CD4-positive, alpha-beta T cell treated with Interleukin-17A for 4 hours (primary cell): ENCODE data around the gene TAS1R1.

Experiments used
- DNase-seq: peaks from one replicate; pipeline ENCODE4 v3.0.0-alpha.2; 2020; ENCODE audit warnings: mixed read lengths

Gene TAS1R1

GRCh38 chr1:6574818-6575217 lies 19.7 kb downstream of the TAS1R1 start:
- no peak for DNase-seq

DNA sequence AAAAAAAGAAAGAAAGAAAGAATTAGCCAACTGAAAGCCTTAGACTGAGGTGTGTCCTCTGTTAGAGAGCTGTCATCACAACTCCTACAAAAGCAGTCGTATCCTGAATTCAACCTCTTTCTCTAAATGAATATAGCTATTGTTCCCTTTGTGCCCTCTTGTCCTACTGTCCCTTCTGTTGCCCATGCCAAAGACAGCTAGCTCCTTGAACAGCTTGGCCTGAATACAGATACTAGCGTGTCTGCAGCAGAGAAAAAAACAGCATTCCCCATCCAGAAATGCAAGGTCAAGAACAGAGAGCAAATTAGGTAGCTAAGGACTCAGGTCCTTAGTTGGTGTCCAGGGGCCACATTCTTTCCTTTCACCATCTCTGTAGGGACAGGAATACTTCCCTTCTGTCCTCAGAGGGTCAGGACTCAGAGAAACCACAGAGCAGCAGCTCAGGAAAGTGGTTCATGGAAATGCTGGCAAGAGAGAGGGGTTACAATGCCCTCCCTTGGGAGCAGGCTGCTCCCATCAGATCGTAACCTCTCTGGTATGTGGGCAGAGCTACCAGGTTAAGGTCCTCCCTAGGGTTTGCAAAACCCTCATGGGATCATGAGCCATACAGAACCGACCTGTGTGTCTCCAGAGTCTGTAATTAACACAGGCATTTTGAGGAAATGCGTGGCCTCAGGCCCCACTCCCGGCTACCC lies 22.9 kb downstream of the TAS1R1 start:
- DNase-seq = no peak

DNA sequence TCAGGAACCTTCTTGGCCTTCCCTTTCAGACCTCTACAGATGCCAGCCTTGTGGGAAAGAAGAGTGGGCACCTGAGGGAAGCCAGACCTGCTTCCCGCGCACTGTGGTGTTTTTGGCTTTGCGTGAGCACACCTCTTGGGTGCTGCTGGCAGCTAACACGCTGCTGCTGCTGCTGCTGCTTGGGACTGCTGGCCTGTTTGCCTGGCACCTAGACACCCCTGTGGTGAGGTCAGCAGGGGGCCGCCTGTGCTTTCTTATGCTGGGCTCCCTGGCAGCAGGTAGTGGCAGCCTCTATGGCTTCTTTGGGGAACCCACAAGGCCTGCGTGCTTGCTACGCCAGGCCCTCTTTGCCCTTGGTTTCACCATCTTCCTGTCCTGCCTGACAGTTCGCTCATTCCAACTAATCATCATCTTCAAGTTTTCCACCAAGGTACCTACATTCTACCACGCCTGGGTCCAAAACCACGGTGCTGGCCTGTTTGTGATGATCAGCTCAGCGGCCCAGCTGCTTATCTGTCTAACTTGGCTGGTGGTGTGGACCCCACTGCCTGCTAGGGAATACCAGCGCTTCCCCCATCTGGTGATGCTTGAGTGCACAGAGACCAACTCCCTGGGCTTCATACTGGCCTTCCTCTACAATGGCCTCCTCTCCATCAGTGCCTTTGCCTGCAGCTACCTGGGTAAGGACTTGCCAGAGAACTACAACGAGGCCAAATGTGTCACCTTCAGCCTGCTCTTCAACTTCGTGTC lies 23.7 kb downstream of the TAS1R1 start:
- DNase-seq = no peak

GRCh38 chr1:6579374-6580118 lies 24.4 kb downstream of the TAS1R1 start, which contains the start of gene ZBTB48:
Gene ZBTB48, plus strand, starts transcription at chr1:6579994. Its CDS starts 616 bp downstream, at chr1:6580610.
- DNase-seq = peak; percentile 98

DNA sequence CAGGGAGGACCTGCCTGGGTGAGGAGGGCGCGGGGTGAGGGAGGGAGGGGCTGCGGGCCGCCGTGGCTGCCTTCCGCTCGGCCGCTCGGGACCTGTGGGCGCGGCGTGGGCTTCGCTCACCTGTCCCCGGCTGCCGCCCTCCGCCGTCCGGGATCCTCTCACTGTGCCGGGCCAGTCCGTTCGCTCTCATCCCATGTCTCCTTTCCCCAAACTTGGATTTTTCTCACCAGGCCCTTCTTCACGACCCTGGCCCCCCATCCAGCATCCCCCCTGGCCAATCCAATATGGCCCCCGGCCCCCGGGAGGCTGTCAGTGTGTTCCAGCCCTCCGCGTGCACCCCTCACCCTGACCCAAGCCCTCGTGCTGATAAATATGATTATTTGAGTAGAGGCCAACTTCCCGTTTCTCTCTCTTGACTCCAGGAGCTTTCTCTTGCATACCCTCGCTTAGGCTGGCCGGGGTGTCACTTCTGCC lies 25.0 kb downstream of the TAS1R1 start:
- no peak for DNase-seq

- no peak for DNase-seq
Observed at GRCh38 chr1:6580593-6581409, 25.7 kb downstream of the TAS1R1 start.

- no peak for DNase-seq
Observed at GRCh38 chr1:6581561-6582305, 26.6 kb downstream of the TAS1R1 start.

GRCh38 chr1:6582370-6582769 lies 27.3 kb downstream of the TAS1R1 start:
- no peak for DNase-seq

DNA sequence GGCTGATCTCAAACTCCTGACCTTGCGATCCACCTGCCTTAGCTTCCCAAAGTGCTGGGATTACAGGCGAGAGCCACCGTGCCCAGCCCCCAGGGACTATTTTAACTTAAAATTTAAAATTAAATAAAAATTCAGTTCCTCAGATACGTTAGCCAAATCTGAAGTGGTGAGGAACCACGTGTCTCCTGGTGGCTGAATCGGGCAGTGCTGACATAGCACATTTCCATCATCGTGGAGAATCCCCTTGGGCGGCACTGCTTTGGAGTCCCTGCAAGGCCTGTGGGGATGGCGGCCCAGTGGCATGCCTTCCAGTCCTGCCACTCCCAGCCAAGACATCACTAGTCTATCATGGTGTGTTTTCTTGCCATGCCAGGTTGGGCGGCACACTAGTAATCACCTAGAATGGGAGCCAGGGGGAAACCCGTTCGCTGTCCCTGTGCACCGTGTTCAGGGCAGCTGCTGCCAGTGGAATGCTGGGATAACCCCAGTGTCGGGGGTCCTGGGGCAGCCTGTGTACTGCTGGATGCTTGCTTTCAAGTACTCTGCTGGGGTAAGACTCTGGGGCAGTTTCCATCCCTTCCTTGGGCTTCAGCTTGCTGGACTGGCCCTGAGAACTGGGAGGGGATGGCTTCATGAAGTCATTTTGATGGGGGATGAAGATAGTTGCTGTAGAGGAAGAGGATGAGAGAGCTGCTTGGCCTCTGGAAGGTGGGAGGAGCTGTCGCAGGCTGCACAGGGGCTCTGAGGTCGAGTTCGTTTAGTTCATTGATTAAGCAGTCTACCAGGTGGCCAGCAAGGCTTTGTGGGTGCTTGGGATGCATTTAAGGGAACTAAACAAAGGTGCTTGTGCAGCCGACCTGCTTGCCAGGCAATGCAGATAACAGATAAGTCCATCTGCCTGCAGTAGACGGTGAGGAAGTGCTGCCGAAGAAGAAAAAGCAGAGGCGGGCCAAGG lies 29.3 kb downstream of the TAS1R1 start:
- DNase-seq = no peak

- DNase-seq = no peak
Observed at GRCh38 chr1:6585081-6585722, 30.1 kb downstream of the TAS1R1 start.

- no peak for DNase-seq
Observed at GRCh38 chr1:6585841-6586240, 30.7 kb downstream of the TAS1R1 start.

GRCh38 chr1:6586404-6586816 lies 31.3 kb downstream of the TAS1R1 start:
- DNase-seq = no peak

DNA sequence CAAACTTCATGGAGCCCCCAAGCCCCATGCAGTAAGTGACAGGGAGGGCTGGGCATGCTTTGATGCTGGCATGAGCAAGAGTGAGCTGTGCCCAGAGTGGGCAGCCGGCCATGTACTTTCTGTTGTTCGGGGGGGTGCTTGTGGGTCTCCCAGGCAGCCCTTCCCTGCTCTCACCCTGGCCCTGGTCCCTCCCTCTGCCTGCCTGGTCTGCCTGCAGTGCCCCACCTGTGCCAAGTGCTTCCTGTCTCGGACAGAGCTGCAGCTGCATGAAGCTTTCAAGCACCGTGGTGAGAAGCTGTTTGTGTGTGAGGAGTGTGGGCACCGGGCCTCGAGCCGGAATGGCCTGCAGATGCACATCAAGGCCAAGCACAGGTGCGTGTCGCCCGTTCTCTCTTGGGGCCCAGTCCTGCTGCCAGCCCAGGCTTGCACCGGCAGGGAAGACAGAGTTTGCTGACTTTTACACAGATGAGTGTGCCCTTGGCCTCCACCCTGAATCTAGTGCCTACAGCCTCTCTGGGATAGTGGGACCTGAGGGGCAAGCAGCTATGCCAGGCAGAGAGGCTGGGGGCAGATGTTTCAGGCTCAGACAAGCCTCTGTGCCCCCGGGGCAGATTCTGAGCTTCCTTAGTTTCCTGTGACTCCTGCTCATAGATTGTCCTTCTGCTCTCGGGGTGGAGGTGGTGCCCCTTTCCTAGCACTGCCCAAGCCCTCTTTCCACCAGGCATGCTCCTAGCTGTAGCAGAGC lies 32.3 kb downstream of the TAS1R1 start:
- DNase-seq = no peak

- DNase-seq = no peak
Observed at GRCh38 chr1:6588128-6588892, 33.2 kb downstream of the TAS1R1 start.

DNA sequence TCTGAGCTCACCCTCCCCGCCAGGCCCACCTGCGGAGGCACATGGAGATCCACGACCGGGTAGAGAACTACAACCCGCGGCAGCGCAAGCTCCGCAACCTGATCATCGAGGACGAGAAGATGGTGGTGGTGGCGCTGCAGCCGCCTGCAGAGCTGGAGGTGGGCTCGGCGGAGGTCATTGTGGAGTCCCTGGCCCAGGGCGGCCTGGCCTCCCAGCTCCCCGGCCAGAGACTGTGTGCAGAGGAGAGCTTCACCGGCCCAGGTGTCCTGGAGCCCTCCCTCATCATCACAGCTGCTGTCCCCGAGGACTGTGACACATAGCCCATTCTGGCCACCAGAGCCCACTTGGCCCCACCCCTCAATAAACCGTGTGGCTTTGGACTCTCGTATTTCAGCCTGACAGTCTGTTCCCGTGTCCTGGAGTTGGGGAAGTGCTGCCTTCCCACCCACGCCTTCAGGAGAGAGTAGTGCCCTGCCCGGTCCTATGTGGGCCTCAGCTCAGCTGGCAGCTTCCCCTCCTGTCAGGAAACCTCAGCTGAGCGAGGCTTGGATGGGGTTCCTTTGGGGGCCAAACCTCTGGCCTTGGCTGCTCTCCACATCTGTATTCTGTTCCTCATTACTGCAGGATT lies 33.9 kb downstream of the TAS1R1 start:
- no peak for DNase-seq

- DNase-seq = no peak
Observed at GRCh38 chr1:6590046-6590445, 34.9 kb downstream of the TAS1R1 start.

- no peak for DNase-seq
Observed at GRCh38 chr1:6591222-6591621, 36.1 kb downstream of the TAS1R1 start.

- DNase-seq = no peak
Observed at GRCh38 chr1:6591644-6592043, 36.5 kb downstream of the TAS1R1 start.
